Activated T-helper 2 cell treated with anti-CD3 and anti-CD28 coated beads, Interferon-gamma antibody, Interleukin-2, Interleukin-4, amounts not matched to agents 10 μg/mL and 5 μg/mL and 100 μg/mL, durations not matched to agents 14 hours and 24 hours and 36 hours (primary cell): Measurements from ENCODE around the gene CDS1. TPM values are rescaled to one million over a fixed set of nuclear protein-coding genes. Genes with fewer than 3 reads are reported as not detected.
"Not testable (repeated sequence)": the region's sequence is repeated elsewhere in the genome, so short reads cannot be mapped to it uniquely, and the experiment has no call there.

ENCODE experiments used
- DNase-seq: peaks from one replicate; pipeline ENCODE4 v3.0.0; 2021; ENCODE audit warnings: low spot score
- H3K27ac Mint-ChIP-seq: one replicate; pipeline ENCODE4 v1.8.0; 2021; ENCODE audit warnings: mixed read lengths
- H3K27me3 Mint-ChIP-seq: one replicate; pipeline ENCODE4 v1.8.0; 2021; ENCODE audit warnings: low read depth, mixed read lengths
- H3K36me3 Mint-ChIP-seq: one replicate; pipeline ENCODE4 v1.8.0; 2021; ENCODE audit warnings: low read depth, mixed read lengths
- H3K4me1 Mint-ChIP-seq: one replicate; pipeline ENCODE4 v1.8.0; 2021; ENCODE audit warnings: low read depth, mixed read lengths
- H3K4me3 Mint-ChIP-seq: one replicate; pipeline ENCODE4 v1.8.0; 2021; ENCODE audit warnings: low read depth, mild to moderate bottlenecking, moderate library complexity, mixed read lengths
- H3K9me3 Mint-ChIP-seq: one replicate; pipeline ENCODE4 v1.8.0; 2021; ENCODE audit warnings: mixed read lengths
- intact Hi-C: fragments of 100-400 bp; cut with micrococcal nuclease; formaldehyde crosslinking; loops from one replicate; pipeline ENCODE4 v1.15.1; 2023
- total RNA-seq: library from RNA; stranded (reverse); gene quantifications from 2 replicates; pipeline ENCODE4 v1.2.3, GENCODE V29; 2022

CDS1 gene
- total RNA-seq, 1 donor from 2014 or later, result not detected

DNA sequence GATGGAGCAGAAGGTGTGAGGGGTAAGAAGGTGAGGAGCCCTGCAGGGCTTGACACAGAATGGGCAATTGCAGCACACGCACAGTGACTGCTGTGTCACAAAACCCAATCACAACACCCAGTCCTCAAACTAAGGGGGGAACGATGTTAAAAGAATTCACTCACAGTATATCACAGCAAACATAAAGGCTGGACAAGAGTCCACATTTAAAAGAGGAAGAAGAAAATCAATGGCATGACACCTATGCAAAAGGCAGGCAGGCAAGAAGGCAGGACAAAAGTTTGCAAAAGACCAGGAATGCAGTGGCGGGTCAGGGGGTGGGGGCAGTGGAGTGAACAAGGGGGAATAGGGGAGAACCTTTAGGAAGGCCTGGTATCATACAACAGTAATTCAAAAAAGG, 77.7 kb downstream of the CDS1 start:
- intact Hi-C loops, result no loop called here
- Mint-ChIP-seq H3K4me3 (no peak overlapping the region), H3K27me3 (no peaks in the 10 kb centered on the region), H3K36me3 (no peaks in the 10 kb centered on the region), H3K9me3 (peaks cover 5% of the 10 kb centered on the region), H3K27ac (no peak overlapping the region), H3K4me1 (no peaks in the 10 kb centered on the region)
- DNase-seq, result no peak

DNA sequence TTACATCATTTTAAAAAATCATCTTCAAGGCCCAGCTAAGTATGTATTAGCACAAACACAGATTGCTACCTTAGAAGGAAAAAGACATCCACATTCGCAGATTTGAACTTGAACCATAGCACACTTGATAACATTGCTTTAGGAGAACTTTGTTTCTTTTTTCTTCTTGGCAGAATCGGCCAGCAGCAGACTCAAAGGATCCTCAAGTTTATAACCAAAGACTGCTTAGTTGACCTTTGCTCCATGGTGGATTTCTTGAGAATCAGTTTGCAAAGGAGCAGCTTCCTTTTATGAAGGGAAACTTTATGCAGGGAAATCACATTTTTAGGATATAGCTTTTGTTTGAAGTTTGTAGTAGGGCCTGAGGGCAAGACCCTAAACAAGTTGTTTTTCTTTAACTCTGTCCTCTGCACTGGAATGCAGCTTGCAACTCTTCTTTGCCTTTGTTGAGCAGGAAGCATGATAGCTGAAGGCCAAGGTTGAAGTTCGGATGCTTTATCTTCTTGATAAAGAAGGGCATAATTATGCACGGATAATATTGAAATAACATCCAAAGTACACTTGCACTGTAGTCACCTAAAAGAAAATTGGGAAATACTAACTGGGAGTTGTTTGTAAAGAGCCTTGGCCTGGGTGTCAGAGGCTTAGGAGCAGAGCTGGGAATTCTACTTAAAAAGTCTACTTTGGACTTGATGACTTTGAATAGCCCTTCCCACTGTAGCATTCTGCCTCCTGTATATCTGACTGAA, 78.4 kb downstream of the CDS1 start:
- no peak overlapping the region for H3K4me3 Mint-ChIP-seq
- H3K27me3 Mint-ChIP-seq, result no peaks in the 10 kb centered on the region
- H3K4me1 Mint-ChIP-seq, result no peaks in the 10 kb centered on the region
- H3K9me3 Mint-ChIP-seq, result peaks cover 4% of the 10 kb centered on the region
- H3K27ac Mint-ChIP-seq, result no peak overlapping the region
- intact Hi-C loops, result no loop called here
- no peaks in the 10 kb centered on the region for H3K36me3 Mint-ChIP-seq
- DNase-seq, result no peak

DNA sequence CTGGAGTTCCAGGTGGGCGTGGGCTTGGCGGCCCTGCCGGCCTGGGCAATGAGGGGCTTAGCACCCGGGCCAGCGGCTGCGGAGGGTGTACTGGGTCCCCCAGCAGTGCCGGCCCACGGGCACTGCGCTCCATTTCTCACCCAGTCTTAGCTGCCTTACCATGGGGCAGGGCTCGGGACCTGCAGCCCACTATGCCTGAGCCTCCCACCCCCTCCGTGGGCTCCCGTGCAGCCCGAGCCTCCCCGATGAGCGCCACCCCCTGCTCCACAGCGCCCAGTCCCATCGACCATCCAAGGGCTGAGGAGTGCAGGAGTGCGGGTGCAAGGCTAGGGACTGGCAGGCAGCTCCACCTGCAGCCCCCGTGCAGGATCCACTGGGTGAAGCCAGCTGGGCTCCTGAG, 81.8 kb downstream of the CDS1 start:
- H3K4me3 Mint-ChIP-seq, H3K4me1 Mint-ChIP-seq, H3K27ac Mint-ChIP-seq, DNase-seq, intact Hi-C loops, H3K27me3 Mint-ChIP-seq, H3K9me3 Mint-ChIP-seq, H3K36me3 Mint-ChIP-seq: not testable (repeated sequence)

DNA sequence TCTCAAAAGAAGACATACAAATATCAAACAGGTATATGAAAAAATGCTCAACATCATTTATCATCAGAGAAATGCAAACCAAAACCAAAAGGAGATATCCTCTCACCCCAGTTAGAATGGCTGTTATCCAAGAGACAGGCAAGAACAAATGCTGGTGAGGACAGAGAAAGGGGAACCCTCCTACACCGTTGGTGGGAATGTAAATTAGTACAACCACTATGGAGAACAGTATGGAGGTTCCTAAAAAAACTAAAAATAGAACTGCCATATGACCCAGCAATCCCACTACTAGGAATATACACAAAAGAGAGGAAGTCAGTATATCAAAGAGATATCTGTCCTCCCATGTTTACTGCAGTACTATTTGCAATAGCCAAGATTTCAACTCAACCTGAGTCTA, 83.5 kb downstream of the CDS1 start:
- Mint-ChIP-seq H3K4me3 (no peak overlapping the region), H3K4me1 (no peaks in the 10 kb centered on the region), H3K27me3 (no peaks in the 10 kb centered on the region), H3K9me3 (no peaks in the 10 kb centered on the region), H3K27ac (no peak overlapping the region), H3K36me3 (no peaks in the 10 kb centered on the region)
- intact Hi-C loops, result no loop called here
- DNase-seq, result no peak

DNA sequence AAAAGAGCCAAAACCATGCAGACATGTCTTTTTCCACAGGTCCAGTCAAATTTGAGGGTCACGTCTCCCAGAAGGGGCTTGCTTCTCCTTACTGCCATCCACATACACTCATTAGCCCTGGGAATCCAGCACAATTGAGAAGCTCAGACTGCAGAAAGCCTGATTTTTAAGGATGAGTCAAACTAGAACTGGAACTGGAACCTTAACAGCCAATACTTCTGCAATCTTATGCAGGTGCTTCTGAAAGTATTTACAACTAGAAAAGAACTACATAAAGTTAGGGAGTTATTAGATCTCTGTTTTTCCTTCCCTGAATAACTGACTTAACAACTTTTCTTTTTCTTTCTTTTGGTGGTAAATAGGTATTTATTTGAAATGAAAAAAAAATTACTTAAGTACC, 86.3 kb downstream of the CDS1 start:
- Mint-ChIP-seq H3K27ac (no peak overlapping the region), H3K36me3 (no peaks in the 10 kb centered on the region), H3K9me3 (no peaks in the 10 kb centered on the region), H3K4me1 (no peaks in the 10 kb centered on the region), H3K27me3 (no peaks in the 10 kb centered on the region), H3K4me3 (no peak overlapping the region)
- no peak for DNase-seq
- intact Hi-C loops, result no loop called here

DNA sequence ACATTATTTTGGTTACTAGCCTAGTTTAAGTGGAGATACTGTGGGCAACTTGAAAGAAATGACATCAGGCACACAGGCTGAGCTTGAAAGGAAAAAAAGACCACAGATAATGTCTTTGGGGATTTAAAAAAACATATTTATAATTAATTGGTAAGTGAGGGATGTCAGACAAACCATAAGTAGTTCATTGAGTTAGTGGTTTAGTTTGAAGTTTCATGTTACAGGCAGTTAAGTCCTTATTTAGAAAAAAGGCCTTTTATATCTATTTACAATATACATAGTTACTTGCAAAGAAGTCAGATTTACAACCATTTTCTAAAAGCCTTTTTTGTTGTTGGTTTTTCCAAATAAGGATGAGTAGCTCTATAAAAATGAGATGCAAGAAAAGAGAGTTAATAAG, 89.2 kb downstream of the CDS1 start:
- intact Hi-C loops, result no loop called here
- no peaks in the 10 kb centered on the region for H3K9me3 Mint-ChIP-seq
- no peaks in the 10 kb centered on the region for H3K4me1 Mint-ChIP-seq
- H3K27ac Mint-ChIP-seq, result no peak overlapping the region
- H3K4me3 Mint-ChIP-seq, result no peak overlapping the region
- no peak for DNase-seq
- no peaks in the 10 kb centered on the region for H3K36me3 Mint-ChIP-seq
- no peaks in the 10 kb centered on the region for H3K27me3 Mint-ChIP-seq

DNA sequence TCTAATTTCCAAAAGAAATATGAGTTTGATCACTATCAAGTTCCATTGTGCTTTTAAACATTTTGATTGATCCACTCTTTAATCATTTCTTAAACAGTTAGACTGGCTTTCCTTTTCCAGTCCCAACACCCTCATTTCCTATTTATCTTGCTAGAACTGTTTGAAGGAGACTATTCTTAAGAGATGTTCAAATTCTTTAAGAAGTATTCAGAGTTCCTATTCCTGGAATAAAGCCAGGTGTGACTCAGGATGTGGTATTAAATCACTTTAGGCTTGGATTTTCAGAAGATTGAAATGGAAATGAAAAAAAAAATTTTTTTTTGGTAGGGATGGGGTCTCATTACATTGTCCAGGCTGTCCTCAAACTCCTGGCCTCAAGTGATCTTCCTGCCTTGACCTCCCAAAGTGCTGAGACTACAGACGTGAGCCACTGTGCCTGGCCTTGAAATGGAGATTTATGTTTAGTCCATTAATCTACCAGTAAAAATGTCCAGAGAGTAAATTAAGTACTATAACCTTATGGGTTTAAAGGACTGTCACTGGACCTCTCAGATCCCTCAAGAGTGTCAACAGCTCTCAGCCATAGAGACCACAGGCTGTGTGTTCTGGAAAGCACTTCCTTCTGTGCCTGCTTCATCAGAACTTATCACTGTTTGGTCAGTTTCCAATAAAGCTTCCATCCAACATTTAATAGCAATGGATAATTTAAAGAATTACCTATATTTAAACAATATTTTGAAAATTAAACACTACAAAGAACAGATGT, 90.7 kb downstream of the CDS1 start:
- no peaks in the 10 kb centered on the region for H3K9me3 Mint-ChIP-seq
- H3K27ac Mint-ChIP-seq, result no peak overlapping the region
- H3K4me1 Mint-ChIP-seq, result no peaks in the 10 kb centered on the region
- DNase-seq, result no peak
- H3K27me3 Mint-ChIP-seq, result no peaks in the 10 kb centered on the region
- intact Hi-C loops, result no loop called here
- no peak overlapping the region for H3K4me3 Mint-ChIP-seq
- no peaks in the 10 kb centered on the region for H3K36me3 Mint-ChIP-seq

DNA sequence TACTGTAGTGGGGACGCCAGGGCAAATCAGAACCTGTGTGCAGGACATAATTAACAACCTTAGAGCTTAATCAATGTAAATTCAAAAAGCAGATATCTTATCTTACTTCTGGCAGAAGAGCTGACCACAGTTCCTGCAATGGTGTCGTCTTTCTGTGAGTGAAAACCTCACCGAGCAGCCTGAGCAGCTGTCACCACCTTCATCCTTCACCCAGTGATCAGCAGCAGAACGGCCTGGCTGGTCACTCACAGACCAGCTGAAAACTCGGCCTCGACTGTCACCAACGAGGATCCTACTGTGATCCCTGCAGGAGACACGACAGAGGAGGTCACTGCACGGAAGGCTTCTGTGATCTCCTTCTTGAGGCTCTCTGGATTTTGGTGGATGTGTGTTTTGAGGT, 94.2 kb downstream of the CDS1 start:
- intact Hi-C loops, result no loop called here
- Mint-ChIP-seq H3K4me3 (no peak overlapping the region), H3K4me1 (peaks cover 7% of the 10 kb centered on the region), H3K27me3 (no peaks in the 10 kb centered on the region), H3K36me3 (no peaks in the 10 kb centered on the region), H3K9me3 (no peaks in the 10 kb centered on the region), H3K27ac (no peak overlapping the region)
- no peak for DNase-seq

DNA sequence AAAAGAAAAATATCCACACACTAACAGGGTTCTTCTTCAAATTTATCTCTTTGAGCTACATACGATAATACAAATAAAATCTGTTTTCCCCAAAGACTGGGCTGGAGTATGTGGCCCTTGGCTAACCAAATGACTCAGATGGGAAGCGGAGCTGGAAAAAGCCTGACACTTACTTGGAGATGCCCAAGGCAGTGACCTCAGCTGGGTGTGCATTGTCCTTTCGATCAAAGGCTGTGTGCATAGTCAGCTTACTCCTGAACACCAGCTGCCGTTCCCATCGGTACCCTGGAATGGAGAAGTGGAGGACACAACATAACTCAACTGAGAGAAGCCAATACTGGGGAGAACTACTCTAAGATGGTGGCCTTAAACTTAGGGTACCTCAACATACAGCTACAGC, 95.1 kb downstream of the CDS1 start:
- H3K4me1 Mint-ChIP-seq, result peaks cover 7% of the 10 kb centered on the region
- no peaks in the 10 kb centered on the region for H3K27me3 Mint-ChIP-seq
- H3K9me3 Mint-ChIP-seq, result no peaks in the 10 kb centered on the region
- H3K27ac Mint-ChIP-seq, result no peak overlapping the region
- intact Hi-C loops, result no loop called here
- no peaks in the 10 kb centered on the region for H3K36me3 Mint-ChIP-seq
- DNase-seq, result no peak
- H3K4me3 Mint-ChIP-seq, result no peak overlapping the region

DNA sequence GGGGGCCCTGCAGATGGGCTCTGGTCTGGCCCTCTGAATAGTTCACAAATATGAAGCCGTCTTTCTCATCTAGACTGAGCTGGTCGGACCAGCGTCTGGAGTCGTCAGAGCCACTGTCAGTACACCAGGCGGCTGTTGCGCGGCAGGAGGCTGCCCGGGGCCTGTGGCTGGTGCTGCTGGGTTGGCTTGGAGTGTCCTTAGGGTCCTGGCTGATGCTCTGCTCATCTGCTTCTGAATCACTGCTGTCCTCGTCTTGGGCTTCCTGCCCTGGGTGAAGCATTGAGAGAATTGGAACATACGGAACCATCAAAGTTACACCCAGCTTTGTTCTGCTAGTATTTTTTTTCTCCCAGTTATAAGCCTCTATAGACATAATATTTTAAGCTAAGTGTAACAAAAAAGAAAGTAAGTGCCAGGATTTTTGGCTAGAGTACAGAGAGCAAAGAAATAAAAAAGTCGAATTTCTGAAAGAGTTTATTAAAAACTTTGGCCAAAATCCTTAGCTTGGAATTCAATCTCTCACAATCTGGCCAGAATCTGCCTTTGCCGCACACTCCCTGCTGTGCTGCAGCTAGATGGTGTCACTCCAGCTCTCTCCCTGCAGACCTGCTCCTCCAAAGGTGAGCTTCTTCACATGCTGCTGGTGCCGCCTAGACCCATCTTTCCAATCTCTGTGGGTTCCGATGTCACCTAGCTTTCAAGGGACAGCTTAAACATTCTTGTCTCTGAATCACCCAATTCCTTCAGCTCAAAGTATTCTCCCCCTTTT, 96.2 kb downstream of the CDS1 start:
- no peak for DNase-seq
- intact Hi-C loops, result no loop called here
- Mint-ChIP-seq H3K4me3 (no peak overlapping the region), H3K36me3 (no peaks in the 10 kb centered on the region), H3K27ac (no peak overlapping the region), H3K27me3 (no peaks in the 10 kb centered on the region), H3K9me3 (no peaks in the 10 kb centered on the region), H3K4me1 (peaks cover 11% of the 10 kb centered on the region)

DNA sequence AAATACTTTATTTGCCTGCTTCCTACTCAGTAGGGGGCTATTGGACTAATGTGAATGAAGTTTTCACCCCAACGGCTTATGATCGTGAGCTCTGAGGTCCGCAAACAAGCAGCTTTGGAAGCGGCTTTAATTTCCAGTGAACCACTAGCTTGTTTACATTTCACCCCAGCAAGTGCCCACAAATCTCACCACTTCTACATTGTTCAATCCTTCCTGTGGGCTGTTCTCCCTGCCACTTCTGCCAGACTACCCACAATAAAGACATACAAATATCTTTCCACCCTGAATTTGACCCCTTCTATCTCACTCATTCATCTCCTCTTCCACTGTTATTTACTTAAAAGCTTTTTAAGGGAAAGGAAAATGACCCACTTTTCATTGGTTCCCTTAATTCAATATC, 98.0 kb downstream of the CDS1 start:
- intact Hi-C loops, result no loop called here
- no peak overlapping the region for H3K27ac Mint-ChIP-seq
- no peak for DNase-seq
- H3K27me3 Mint-ChIP-seq, result no peaks in the 10 kb centered on the region
- peaks cover 18% of the 10 kb centered on the region for H3K4me1 Mint-ChIP-seq
- no peak overlapping the region for H3K4me3 Mint-ChIP-seq
- H3K9me3 Mint-ChIP-seq, result no peaks in the 10 kb centered on the region
- no peaks in the 10 kb centered on the region for H3K36me3 Mint-ChIP-seq

DNA sequence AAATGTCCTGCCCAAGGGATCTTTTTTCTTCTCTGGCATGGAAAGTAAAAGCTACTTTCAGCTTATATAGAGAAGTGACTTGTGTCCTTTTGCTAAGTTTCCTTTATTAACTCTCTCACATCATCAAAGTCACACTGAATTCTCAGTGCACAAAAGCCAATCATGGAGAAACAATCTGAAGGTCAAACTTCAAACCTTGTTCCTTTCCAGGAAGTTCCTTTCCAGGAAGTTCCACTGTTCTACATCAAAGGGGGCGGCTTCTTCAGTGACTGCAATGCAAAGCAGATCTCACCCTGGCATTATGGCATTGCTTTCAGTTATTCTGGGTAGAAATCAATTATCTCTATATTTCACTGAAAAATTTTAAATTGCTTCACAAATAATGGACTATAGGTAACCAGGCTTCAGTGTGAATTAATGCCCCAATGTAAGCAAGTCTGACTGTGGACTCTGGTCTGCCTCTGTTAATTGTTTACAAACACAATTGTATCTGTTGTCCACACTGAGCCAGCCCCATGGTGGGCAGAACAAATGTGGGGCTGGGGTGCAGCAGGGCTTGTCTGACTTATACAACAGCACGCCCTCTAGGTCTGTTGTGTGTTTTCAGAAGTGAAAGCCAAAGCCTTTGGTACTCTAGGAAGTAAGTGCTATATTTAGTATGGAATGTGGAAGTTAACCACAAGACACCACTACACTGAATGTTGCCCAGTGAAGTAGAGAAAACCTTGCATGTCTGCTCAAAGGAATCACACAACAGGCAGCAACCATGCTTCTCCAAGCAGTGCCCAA, 98.8 kb downstream of the CDS1 start:
- Mint-ChIP-seq H3K27me3 (no peaks in the 10 kb centered on the region), H3K27ac (no peak overlapping the region), H3K4me3 (no peak overlapping the region), H3K4me1 (peaks cover 18% of the 10 kb centered on the region), H3K9me3 (no peaks in the 10 kb centered on the region), H3K36me3 (no peaks in the 10 kb centered on the region)
- no peak for DNase-seq
- intact Hi-C loops, result no loop called here
